ENCODE data around the gene SP7. TPM values are rescaled to one million over a fixed set of nuclear protein-coding genes. Genes with fewer than 3 reads are reported as not detected.

SP7 gene
- total and polyA plus RNA-seq, 2 donors from 2014 or later, result not detected

DNA sequence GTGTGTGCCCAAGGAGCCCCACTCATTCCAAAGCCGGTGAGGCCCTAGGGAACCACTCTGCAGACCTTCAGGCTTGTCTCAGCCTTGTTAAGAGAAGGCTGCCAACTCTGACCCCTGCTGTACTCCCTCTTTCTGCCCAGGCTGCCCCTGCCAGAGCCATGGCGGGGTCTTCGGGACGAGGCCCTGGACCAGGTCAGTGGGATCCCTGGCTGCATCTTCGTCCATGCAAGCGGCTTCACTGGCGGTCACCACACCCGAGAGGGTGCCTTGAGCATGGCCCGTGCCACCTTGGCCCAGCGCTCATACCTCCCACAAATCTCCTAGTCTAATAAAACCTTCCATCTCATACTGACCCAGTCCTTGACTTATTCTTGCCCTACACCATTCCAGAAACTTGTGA lies 29.3 kb downstream of the SP7 start:
- H3K9me3 ChIP-seq (ENCODE audit: control insufficient read depth in 2 of 3, insufficient read depth in 1 of 3, low read length in 3 of 3), result no peaks in the 10 kb centered on the region
- intact Hi-C loops (cut with DNase I), result no loop called here
- FAIRE-seq (no peak), DNase-seq (peak in 1 of 5 donors; percentile 43)
- no peak overlapping the region for H3K9ac ChIP-seq (ENCODE audit: low read length in 3 of 3)
- H3K36me3 ChIP-seq (ENCODE audit: control insufficient read depth in 2 of 3, insufficient read depth in 3 of 3, low read length in 3 of 3), result peaks cover 4 to 59% (median 20%) of the 10 kb centered on the region in 3 donors
- no peak overlapping the region for H3K4me3 ChIP-seq (ENCODE audit: low read length in 3 of 3)
- no peaks in the 10 kb centered on the region for H3K4me1 ChIP-seq (ENCODE audit: control insufficient read depth in 2 of 3, insufficient read depth in 2 of 3, low read depth in 1 of 3, low read length in 3 of 3)
- TF ChIP-seq, protein P1, sequence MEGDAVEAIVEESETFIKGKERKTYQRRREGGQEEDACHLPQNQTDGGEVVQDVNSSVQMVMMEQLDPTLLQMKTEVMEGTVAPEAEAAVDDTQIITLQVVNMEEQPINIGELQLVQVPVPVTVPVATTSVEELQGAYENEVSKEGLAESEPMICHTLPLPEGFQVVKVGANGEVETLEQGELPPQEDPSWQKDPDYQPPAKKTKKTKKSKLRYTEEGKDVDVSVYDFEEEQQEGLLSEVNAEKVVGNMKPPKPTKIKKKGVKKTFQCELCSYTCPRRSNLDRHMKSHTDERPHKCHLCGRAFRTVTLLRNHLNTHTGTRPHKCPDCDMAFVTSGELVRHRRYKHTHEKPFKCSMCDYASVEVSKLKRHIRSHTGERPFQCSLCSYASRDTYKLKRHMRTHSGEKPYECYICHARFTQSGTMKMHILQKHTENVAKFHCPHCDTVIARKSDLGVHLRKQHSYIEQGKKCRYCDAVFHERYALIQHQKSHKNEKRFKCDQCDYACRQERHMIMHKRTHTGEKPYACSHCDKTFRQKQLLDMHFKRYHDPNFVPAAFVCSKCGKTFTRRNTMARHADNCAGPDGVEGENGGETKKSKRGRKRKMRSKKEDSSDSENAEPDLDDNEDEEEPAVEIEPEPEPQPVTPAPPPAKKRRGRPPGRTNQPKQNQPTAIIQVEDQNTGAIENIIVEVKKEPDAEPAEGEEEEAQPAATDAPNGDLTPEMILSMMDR (IDR thresholded peaks at IDR 0.05; ENCODE audit: borderline replicate concordance, extremely low read depth, insufficient read depth), result no peak
- H3K27ac ChIP-seq (ENCODE audit: low read depth in 2 of 2, low read length in 2 of 2), result no peak overlapping the region
- H3K27me3 ChIP-seq (ENCODE audit: control insufficient read depth, insufficient read depth, low read length), result no peaks in the 10 kb centered on the region

- Histone ChIP-seq H3K9ac (ENCODE audit: low read length in 3 of 3) (no peak overlapping the region), H3K27me3 (ENCODE audit: control insufficient read depth, insufficient read depth, low read length) (no peaks in the 10 kb centered on the region), H3K9me3 (ENCODE audit: control insufficient read depth in 2 of 3, insufficient read depth in 1 of 3, low read length in 3 of 3) (no peaks in the 10 kb centered on the region), H3K4me1 (ENCODE audit: control insufficient read depth in 2 of 3, insufficient read depth in 2 of 3, low read depth in 1 of 3, low read length in 3 of 3) (peaks cover 0 to 14% (median 0%) of the 10 kb centered on the region in 3 donors), H3K36me3 (ENCODE audit: control insufficient read depth in 2 of 3, insufficient read depth in 3 of 3, low read length in 3 of 3) (peaks cover 2 to 36% (median 18%) of the 10 kb centered on the region in 3 donors), H3K27ac (ENCODE audit: low read depth in 2 of 2, low read length in 2 of 2) (no peak overlapping the region), H3K4me3 (ENCODE audit: low read length in 3 of 3) (no peak overlapping the region)
- FAIRE-seq, result no peak
- intact Hi-C loops (cut with DNase I), result no loop called here
- DNase-seq, result peak in 1 of 5 donors; percentile 37
- TF ChIP-seq, protein P1 (IDR thresholded peaks at IDR 0.05; ENCODE audit: borderline replicate concordance, extremely low read depth, insufficient read depth), result no peak
Observed at GRCh38 chr12:53302903-53303302, 33.3 kb downstream of the SP7 start.

GRCh38 chr12:53300187-53300586 lies 36.0 kb downstream of the SP7 start:
- DNase-seq (no peak), FAIRE-seq (no peak)

More at GRCh38 chr12:53300187-53300586, 36.0 kb downstream of the SP7 start:
- no peaks in the 10 kb centered on the region for H3K9me3 ChIP-seq (ENCODE audit: control insufficient read depth in 2 of 3, insufficient read depth in 1 of 3, low read length in 3 of 3)
- peaks cover 0 to 24% (median 2%) of the 10 kb centered on the region in 3 donors for H3K4me1 ChIP-seq (ENCODE audit: control insufficient read depth in 2 of 3, insufficient read depth in 2 of 3, low read depth in 1 of 3, low read length in 3 of 3)
- H3K36me3 ChIP-seq (ENCODE audit: control insufficient read depth in 2 of 3, insufficient read depth in 3 of 3, low read length in 3 of 3), result peaks cover 2 to 16% (median 8%) of the 10 kb centered on the region in 3 donors
- peak overlapping the region; percentile 78 to 90 (median 84) for H3K4me3 ChIP-seq (ENCODE audit: low read length in 3 of 3)
- intact Hi-C loops (cut with DNase I), result no loop called here
- H3K27ac ChIP-seq (ENCODE audit: low read depth in 2 of 2, low read length in 2 of 2), result peak overlapping the region in 1 of 2 donors; percentile 70
- TF ChIP-seq, protein P1 (IDR thresholded peaks at IDR 0.05; ENCODE audit: borderline replicate concordance, extremely low read depth, insufficient read depth), result no peak
- H3K9ac ChIP-seq (ENCODE audit: low read length in 3 of 3), result peak overlapping the region; percentile 35 to 94 (median 63)
- no peaks in the 10 kb centered on the region for H3K27me3 ChIP-seq (ENCODE audit: control insufficient read depth, insufficient read depth, low read length)
